Measurements from ENCODE around the gene CNTN6.

CNTN6 gene

DNA sequence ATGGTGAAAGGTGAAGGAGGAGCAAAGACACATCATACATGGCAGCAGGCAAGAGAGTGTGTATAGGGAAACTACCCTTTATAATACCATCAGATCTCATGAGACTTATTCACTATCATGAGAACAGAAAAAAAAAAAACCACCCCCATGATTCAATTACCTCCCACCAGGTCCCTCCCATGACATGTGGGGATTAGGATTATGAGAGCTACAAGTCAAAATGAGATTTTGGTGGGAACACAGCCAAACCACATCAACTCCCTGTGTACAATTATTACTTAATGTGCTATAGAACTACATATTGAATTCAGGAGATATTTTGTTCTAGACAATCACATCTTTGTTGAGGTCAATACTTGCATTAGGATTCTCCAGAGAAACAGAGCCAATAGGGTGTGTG lies 313.4 kb downstream of the CNTN6 start:
- DNase-seq (ENCODE audit: low read depth, low spot score), result no peak

DNA sequence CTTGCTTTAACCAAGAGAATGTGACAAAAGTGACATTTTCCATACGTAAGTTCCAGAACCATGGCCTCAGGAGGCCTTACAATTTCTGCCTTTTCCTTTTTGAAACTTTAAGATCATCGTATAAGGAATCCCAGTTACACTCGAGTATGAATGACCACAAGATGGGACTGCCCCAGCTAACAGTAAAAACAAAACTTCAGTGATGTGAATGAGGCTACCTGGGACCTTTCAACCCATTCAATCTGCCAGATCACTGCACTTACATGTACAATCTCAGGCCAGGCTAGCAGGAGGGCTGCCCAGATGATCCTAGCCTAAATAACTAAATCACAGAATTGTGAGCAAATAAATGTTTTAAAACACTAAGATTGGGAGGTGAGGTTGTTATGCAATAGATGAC lies 328.8 kb downstream of the CNTN6 start:
- no peak for DNase-seq (ENCODE audit: low read depth, low spot score)

DNA sequence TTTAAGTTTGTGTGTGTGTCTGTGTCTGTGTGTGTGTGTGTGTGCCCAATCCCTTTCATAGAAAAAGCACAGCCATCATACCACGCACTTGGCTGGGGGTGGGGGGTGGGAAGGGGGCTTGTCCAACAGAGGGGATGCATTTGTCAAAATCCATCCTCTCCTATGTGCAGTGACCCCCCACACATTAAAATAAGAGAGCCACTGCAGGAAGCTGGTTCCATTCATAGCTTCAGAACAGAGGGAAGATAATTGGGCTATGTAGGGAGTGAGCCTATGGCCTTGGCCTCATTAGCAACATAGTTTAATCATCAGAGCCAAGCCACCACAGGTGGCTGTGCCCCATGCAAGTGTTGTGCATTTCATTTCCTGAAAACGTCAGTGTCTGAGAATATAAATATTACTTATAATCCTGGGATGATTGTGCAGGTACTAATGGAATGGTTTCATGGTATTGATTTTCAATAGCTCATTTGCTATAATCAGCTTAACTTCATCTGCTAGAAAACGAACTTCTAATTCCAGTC lies 330.8 kb downstream of the CNTN6 start:
- no peak for DNase-seq (ENCODE audit: low read depth, low spot score)

DNA sequence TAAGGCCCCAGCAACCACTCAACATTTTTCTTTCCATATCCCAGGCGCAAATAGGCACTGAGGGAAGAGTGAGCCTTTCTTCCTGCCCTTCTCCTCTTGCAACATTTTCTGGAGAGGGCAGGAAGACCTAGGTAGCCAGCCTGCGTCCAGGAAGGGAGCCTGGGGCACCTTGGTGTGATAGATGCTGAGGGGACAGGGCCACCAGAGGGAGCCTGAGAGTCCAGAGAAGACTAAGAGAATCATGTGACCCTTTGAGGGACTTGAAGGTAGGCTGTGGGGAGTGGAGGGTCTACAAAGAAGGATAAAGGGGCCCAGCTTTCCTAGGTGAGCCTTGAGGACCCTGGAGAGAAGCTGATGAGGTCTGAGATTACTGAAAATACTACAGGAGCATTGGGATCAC lies 346.6 kb downstream of the CNTN6 start:
- no peak for DNase-seq (ENCODE audit: low read depth, low spot score)

DNA sequence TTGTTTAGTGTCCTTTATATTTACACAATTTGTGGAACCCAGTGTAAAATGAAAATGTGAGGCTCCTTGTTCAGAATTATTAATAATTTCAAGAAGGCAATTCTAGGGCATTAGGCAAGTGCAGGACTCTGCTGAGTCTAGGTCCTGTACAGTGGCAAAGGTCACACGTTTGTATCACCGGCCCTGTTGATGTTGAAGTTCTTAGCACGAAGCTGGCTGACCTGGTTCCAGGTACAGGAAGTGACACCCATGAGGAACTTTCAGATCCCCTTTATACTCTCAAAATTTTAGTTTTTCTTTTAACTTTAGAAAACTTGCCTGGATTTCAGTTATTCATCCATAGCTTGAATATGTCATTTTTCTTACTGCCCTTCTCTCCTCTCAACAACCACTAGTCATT lies 349.4 kb downstream of the CNTN6 start:
- no peak for DNase-seq (ENCODE audit: low read depth, low spot score)

DNA sequence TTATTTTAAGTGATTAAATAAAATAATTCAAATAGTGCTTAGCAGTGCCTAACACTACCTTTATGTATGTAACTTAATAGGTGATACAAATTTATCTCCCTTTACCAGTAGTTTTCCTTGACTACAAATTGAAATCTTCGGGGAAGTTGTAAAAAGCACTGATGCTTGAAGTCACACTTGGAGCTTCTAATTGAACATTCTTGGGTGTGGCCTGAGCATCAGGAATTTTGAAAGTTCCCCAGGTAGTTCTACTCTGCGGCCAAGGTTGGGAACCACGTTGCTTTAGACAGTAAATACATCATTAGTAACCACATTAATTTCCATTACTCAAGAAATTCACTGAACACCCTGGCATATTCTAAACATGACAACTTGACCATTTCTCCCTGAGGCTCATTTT lies 351.4 kb downstream of the CNTN6 start:
- DNase-seq (ENCODE audit: low read depth, low spot score), result no peak

DNA sequence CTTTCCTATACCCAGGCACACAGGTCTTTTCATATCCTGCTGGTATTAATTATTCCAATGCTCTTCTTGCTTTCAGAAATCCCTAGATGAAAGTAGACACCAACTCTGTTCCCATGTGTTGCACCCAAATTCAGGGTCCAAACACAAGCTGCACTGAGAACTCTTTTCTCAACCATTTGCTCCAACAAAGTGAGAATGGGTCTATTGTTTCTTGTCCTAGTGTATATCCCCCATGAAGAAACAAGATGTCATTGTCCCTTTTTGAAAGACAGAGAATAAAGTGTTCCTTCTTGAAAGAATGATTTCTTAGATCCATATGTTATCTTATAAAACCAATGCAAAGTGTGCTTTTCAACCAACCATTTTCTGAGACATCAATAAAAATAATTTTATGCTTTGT lies 353.7 kb downstream of the CNTN6 start:
- DNase-seq (ENCODE audit: low read depth, low spot score), result no peak

DNA sequence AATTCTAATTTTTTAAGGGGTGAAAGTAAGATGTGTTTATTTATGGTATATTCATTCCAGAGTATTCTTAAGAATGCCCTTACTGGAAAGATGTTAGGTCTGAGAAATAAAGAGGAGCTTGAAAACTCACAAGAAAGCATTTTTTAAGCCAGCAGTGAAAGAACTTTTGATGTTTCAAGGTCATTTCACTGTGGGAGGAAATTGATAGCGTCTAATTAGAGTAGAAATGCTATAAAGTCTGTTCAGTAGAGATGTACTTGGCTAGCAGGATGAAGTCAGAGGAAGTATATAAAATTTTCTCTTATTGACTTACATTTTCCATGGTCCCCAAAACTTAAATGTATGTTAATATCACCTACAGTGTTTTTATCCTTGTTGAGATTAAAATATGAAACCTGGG lies 354.6 kb downstream of the CNTN6 start:
- DNase-seq (ENCODE audit: low read depth, low spot score), result no peak

DNA sequence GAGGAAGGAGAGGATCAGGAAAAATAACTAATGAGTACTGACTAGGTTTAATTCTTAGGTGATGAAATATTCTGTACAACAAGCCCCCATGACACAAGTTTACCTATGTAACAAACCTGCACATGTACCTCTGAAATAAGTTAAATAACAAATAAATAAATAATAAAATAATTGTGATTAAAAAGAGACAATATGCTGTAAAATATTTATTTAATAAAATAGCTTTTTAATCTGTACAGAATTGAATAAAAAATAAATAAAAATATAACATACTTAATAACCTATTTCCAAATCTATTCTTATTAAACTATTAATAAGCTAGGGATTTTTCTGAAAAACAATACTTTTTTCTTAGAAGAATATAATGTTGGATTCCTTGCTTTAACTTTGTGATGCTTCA lies 355.6 kb downstream of the CNTN6 start:
- no peak for DNase-seq (ENCODE audit: low read depth, low spot score)
